GM12874 (cell line): ENCODE measurements around the gene CACNA1A.

Source experiments
- TF ChIP-seq, protein P1 (sequence below): IDR thresholded peaks from 2 replicates; pipeline ENCODE4 v1.5.1; 2011; ENCODE audit warnings: low read depth, mild to moderate bottlenecking, control low read depth, low read length, moderate library complexity; ENCODE audit not compliant: insufficient read depth

Gene CACNA1A

DNA sequence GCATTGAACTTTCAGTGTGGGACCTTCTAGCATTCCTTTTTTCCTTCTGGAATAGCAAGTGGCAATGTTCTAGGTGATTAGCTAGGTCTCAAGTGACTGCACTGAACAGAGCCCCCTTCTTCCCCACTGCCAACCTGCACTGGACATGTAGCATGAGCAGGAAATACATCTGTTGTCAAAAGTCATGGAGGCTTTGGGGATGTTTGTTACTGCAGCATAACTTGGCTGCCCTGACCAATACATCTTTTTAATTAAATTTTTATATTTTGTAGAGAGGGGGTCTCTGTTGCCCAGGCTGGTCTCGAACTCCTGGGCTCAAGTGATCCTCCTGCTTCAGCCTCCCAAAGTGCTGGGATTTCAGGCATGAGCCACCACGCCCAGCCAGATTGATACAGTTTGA, 163.6 kb downstream of the CACNA1A start:
- TF ChIP-seq, protein P1, sequence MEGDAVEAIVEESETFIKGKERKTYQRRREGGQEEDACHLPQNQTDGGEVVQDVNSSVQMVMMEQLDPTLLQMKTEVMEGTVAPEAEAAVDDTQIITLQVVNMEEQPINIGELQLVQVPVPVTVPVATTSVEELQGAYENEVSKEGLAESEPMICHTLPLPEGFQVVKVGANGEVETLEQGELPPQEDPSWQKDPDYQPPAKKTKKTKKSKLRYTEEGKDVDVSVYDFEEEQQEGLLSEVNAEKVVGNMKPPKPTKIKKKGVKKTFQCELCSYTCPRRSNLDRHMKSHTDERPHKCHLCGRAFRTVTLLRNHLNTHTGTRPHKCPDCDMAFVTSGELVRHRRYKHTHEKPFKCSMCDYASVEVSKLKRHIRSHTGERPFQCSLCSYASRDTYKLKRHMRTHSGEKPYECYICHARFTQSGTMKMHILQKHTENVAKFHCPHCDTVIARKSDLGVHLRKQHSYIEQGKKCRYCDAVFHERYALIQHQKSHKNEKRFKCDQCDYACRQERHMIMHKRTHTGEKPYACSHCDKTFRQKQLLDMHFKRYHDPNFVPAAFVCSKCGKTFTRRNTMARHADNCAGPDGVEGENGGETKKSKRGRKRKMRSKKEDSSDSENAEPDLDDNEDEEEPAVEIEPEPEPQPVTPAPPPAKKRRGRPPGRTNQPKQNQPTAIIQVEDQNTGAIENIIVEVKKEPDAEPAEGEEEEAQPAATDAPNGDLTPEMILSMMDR: no peak

DNA sequence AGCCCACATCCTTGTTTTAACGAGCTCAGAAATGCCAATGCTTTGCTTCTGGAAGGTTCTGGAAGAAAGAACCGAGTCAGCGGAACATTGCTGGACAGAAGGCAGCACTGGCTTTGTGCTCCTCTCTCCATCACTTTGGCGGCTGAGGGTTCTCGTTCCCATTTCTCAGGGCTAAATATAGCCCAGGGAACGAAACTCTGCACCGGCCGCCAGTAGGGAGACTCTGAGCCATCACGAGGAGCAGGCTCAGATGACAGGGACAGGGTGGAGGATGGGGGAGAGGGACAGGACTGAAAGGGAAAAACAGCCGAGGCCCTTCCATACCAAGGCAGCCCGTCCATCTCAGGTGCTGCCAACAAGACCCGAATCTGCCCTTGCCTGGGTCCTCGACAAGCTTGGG, 166.4 kb downstream of the CACNA1A start:
- TF ChIP-seq, protein P1: no peak

DNA sequence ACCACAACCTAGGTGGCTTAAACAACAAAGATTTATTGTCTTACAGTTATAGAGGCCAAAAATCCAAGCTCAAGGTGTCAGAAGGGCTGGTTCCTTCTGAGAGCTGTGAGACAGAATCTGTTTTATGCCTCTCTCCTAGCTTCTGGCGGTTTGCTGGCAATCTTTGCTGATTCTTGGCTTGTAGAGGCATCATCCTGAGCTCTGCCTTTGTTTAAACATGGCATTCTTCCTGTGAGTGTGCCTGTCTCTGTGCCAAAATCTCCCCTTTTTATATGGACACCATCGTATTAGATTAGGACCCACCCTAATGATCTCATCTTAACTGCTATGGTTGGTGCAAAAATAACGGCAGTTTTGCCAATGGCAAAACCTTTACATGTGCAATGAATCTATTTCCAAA, 169.1 kb downstream of the CACNA1A start:
- TF ChIP-seq, protein P1: no peak

DNA sequence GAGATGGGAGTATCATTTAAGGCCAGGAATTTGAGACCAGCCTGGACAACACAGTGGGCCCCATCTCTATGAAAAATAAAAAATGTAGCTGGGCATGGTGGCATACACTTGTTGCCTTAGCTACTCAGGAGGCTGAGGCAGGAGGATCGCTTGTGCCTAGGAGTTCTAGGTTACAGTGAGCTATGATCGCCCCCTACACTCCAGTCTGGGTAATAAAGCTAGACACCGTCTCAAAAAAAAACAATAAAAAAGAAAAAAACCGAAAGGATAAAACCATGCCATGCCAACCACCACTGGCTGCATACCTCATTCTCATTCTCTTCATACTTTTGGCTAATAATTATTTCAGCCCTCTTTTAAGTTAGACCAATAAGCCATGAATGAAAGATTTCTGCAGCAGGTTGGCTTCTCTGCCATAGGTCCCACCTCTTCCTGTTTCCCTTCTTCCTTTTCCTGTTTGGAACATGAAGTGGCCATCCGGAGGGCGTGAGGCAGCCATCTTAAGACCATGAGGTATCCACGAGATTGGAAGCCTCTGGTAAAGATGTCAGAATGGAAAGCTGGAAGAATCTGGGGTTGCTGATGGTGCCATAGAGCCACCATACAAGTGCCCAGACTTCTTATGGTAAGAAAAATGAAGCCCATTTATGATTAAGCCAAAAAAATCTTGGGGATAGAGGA, 171.3 kb downstream of the CACNA1A start:
- TF ChIP-seq, protein P1: no peak

DNA sequence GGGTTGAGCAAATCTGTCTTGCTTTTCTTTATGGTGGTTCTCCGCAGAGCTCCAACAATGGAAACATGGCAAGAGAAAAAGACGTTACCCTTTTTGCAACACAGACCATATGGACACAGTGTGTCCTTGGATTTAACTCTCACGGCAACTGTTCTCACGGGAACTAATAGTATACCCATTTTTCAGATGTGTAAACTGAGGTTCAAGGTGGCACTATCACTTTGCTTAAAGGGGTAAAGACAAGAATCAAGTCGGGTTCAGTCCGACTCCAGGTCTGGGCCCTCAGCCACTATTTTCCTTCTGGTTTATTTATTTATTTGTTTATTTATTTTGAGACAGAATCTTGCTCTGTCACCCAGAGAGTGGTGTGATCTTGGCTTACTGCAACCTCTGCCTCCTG, 176.0 kb downstream of the CACNA1A start:
- TF ChIP-seq, protein P1: no peak

DNA sequence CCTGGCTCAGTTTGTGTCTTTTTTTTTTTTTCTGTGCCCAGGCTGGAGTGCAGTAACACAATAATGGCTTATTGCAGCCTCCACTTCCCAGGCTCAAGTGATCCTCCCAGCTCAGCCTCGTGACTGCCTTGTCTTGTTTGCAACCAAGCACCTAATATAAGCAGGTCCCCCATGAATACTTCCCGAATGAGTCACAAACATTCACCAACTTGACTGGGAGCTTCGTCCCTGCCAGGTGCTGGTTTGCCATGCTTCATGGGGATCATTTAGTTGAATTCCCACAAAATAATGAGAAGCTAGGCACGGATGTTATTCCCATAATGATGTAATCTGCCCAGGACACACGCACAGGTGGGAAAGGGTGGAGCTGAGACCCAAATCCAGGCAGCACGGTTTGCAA, 176.5 kb downstream of the CACNA1A start:
- TF ChIP-seq, protein P1: no peak

DNA sequence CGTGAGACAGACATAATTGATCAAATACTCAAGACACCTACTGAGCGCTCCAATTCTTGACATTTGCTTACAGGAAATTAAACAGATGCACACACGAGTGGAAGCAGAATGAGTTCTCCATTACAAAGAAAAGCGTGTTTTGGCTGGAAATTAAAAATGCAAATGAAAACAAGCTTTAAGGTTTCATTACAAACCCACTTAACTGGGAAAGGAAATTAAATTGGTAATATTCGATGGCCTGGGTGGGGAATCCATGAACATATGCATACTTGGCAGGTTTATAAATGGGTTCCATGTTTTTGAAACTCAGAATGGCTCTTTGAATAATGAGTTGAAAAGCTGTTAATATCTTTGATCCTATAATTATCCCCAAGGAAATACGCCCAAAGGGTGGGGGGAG, 178.0 kb downstream of the CACNA1A start:
- TF ChIP-seq, protein P1: no peak
